Measurements from ENCODE around the gene HCK.

The HCK gene

DNA sequence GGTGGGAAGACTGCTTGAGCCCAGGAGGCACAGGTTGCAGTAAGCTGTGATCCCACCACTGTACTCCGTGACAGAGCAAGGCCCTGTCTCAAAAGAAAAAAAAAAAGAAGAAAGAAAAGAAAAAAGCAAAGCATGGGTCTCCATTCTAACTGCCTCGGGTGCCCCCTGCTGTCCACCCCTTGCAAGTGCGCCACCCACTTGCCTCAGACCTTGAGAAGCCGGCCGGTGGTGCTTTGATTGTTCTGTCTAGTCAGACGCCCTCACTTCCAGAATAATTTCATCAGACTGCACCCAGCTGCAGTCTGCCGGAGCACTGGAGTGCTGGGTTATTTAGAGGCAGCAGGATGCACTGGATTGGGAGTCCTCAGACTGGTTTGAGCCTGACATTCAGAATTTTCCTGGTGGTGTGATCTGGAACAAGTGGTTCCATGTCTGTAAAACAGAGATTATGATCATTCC, 39.9 kb downstream of the HCK start:
- TF ChIP-seq, protein P1, sequence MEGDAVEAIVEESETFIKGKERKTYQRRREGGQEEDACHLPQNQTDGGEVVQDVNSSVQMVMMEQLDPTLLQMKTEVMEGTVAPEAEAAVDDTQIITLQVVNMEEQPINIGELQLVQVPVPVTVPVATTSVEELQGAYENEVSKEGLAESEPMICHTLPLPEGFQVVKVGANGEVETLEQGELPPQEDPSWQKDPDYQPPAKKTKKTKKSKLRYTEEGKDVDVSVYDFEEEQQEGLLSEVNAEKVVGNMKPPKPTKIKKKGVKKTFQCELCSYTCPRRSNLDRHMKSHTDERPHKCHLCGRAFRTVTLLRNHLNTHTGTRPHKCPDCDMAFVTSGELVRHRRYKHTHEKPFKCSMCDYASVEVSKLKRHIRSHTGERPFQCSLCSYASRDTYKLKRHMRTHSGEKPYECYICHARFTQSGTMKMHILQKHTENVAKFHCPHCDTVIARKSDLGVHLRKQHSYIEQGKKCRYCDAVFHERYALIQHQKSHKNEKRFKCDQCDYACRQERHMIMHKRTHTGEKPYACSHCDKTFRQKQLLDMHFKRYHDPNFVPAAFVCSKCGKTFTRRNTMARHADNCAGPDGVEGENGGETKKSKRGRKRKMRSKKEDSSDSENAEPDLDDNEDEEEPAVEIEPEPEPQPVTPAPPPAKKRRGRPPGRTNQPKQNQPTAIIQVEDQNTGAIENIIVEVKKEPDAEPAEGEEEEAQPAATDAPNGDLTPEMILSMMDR (IDR thresholded peaks at IDR 0.05; ENCODE audit: borderline replicate concordance, insufficient read depth, low read depth, low read length), result peak; percentile 95
- H3K4me3 ChIP-seq (ENCODE audit: low read depth, low read length), result no peak overlapping the region

DNA sequence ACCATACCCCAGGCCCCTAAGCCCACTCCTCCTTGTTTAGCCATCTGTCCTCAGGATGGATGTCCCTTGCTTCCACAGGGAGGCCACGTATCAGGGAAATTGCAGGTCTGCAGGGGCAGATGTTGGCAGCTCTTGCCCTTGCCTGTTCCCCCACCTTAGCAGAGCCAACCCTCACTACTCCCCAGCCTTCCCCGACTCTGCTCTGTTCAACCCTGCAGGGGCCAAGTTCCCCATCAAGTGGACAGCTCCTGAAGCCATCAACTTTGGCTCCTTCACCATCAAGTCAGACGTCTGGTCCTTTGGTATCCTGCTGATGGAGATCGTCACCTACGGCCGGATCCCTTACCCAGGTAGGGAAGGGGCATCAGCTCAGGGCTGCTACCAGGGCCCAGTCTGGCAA, 46.7 kb downstream of the HCK start:
- H3K4me3 ChIP-seq (ENCODE audit: low read depth, low read length), result no peak overlapping the region
- TF ChIP-seq, protein P1 (IDR thresholded peaks at IDR 0.05; ENCODE audit: borderline replicate concordance, insufficient read depth, low read depth, low read length), result no peak

DNA sequence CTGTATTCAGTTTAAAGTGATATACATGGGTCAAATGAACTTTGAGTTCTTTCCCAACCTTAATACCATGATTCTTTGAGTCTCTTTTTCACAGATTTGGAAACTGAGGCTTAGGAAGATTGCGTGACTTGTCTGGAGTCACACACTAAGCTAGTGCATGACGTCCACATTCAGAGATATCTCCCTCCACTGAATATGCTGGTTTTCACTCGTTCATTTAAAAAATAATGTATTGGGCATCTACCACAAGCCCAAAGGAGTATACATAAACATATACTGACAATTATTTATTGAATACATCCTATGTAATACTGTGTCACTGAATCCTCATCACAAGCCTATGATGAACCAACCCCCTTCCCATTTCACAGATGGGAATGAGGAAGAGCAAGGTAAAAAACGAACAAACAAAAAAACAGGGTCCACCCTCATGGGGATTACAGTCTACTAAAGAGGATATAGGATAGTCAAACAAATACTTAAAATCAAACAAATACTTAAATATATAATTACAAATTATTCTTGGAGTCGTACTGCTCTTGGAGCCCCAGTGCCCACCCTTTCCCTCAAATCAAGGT, 56.9 kb downstream of the HCK start:
- TF ChIP-seq, protein P1 (IDR thresholded peaks at IDR 0.05; ENCODE audit: borderline replicate concordance, insufficient read depth, low read depth, low read length), result no peak
- H3K4me3 ChIP-seq (ENCODE audit: low read depth, low read length), result no peak overlapping the region

DNA sequence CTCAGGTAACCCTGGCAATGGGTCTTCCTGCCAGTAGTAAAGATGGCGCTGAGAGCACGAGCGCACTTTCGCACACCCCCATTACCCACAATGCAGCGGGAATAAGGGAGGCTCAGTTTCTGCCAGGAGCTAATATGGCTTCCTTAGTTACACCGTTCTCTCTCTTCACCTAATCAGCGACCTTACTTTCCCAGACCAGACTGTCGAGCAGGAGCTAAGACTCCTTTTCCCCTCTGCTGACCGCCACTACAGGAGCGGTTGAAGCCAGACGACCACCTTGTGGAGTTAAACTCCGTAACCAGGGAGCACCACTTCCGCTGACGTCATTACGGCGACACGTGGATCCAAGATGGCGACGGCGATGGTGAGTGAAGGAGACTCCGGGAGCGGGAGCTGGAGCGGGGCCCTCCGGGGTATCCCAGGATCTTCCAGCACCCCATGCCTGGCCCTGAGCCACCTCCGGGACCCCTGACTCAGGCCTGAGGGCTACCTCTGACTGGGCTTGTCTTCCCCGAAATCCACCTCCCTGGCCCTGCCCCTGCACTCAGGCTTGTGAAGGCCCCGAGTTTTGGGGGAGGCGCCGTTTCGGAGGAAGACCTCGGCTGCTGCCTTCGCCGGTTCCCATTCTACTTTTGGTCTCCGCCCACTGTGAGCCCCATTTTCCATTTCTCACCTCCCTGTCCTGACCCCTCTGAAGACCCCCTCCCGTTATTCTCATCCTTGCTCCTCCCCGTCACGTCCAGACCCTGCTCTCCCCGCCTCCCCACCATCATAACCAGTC, 57.5 kb downstream of the HCK start, which contains the start of gene TM9SF4:
Gene TM9SF4, plus strand, starts transcription at position 323 of the 781 bp plus-strand sequence. Its CDS starts 27 bp downstream, at position 350.
- TF ChIP-seq, protein P1 (IDR thresholded peaks at IDR 0.05; ENCODE audit: borderline replicate concordance, insufficient read depth, low read depth, low read length), result no peak
- H3K4me3 ChIP-seq (ENCODE audit: low read depth, low read length), result peak within 1 kb of the TSS; percentile 63

DNA sequence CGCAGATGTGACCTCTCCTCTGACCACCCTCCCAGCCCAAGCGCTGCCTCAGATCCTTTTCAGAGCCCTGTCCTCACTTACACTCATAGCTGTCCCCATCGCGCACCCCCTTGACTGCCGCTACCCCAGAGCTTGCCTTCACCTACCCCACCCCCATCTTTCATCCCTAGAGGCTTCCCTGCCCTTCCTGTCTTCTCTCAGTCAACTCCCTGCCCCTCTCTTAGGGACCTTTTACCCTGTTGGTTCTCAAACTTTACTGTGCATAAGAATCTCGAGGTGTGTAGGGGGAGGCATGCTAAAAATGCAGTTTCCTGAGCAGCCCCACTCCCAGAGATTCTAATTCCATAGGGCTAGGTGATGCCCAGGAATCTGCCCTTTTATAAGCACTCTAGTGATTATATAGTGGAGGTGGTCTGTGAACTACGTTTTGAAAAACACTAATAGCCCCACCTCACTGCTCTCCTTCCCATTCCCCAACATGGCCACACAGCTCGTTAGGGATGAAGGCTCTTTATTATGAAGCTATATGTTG, 58.2 kb downstream of the HCK start:
- TF ChIP-seq, protein P1 (IDR thresholded peaks at IDR 0.05; ENCODE audit: borderline replicate concordance, insufficient read depth, low read depth, low read length), result no peak
- H3K4me3 ChIP-seq (ENCODE audit: low read depth, low read length), result peak overlapping the region; percentile 63

DNA sequence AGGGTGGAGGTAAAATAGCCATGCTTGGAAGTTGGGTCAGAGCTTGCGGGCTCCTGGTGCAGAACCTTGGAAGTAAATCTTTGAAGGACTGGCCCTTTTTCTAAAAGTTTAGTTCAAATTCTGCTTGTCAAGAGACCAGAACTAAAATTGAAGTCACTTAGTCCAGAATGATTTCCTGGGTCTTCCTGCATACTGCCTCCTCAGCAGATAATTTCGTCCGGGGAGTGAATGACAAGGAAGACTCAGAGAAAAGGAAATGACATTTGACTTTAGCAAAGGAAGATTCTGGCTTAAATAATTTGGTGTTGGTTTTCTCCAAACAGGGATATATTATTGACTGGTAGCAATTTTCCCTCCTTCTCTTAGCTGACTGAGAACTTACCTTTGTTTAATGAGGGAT, 58.7 kb downstream of the HCK start:
- TF ChIP-seq, protein P1 (IDR thresholded peaks at IDR 0.05; ENCODE audit: borderline replicate concordance, insufficient read depth, low read depth, low read length), result no peak
- H3K4me3 ChIP-seq (ENCODE audit: low read depth, low read length), result no peak overlapping the region
